Right renal cortex interstitium (tissue), 3 donors: Measurements from ENCODE around the gene BEND7. TPM values are rescaled to one million over a fixed set of nuclear protein-coding genes. Genes with fewer than 3 reads are reported as not detected.
A peak's percentile ranks its signal among the peaks of the same experiment; 100 is the strongest.
"Not testable (repeated sequence)": the region's sequence is repeated elsewhere in the genome, so short reads cannot be mapped to it uniquely, and the experiment has no call there.

ENCODE experiments used
- DNase-seq, 3 donors: peaks; one replicate each; pipeline ENCODE4 v3.0.0-alpha.2; 2013; ENCODE audit warnings: low read depth in 3 of 3, low spot score in 2 of 3
- polyA plus RNA-seq, 3 donors: library from polyadenylated mRNA; unstranded; fragments of 120-200 nt; gene quantifications; one replicate each; pipeline ENCODE4 v1.2.1, GENCODE V29; 2013; ENCODE audit not compliant: insufficient read length in 3 of 3

The BEND7 gene
- polyA plus RNA-seq, 3 donors = 29.7 to 32.9 (median 30.8) TPM

GRCh38 chr10:13483951-13484350 lies 44.9 kb downstream of the BEND7 start:
- no peak for DNase-seq

DNA sequence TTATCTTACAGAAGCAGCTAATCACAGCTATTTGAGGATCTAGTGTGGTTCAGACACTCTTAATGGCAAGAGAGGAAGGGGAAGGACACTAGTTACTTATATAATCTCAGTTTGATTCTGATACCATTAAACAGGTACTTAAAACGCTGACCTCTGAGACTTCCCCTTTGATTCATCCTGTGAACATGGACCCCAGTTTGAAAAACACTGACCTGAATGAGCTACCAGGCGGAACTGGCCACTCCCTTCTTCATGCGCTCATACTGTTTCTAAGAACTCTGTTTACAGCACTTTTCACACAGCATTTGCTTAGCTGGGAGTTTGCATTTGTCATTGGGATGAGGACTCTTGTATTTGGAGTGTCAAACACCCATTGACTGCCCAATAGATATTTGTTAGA lies 45.7 kb downstream of the BEND7 start:
- DNase-seq = no peak

DNA sequence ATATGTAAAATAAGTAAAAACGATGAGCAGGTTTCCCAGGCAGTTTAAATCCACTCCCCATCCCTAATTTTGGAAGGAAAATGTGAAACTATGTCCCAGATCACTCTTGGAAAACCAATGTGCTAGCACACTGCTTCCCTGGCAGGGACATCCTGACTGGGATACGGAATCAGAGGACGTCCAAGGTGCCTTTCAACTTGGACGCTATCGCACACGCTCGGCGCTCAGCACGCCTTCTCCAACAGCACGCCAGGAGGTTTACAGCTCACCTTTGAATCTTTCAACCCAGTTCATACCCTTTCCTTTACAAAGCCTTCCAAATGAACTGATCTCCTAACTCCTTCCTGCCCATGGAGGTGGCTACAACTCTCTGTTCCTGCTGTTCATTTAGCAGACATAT lies 47.1 kb downstream of the BEND7 start:
- DNase-seq = no peak

GRCh38 chr10:13475124-13475523 lies 53.7 kb downstream of the BEND7 start:
- no peak for DNase-seq

GRCh38 chr10:13473986-13474385 lies 54.8 kb downstream of the BEND7 start:
- DNase-seq = no peak

- DNase-seq = no peak
Measured at GRCh38 chr10:13472359-13472758, 56.5 kb downstream of the BEND7 start.

GRCh38 chr10:13470270-13470669 lies 58.5 kb downstream of the BEND7 start:
- DNase-seq = no peak

- no peak for DNase-seq
Measured at GRCh38 chr10:13462551-13462950, 66.3 kb downstream of the BEND7 start.

DNA sequence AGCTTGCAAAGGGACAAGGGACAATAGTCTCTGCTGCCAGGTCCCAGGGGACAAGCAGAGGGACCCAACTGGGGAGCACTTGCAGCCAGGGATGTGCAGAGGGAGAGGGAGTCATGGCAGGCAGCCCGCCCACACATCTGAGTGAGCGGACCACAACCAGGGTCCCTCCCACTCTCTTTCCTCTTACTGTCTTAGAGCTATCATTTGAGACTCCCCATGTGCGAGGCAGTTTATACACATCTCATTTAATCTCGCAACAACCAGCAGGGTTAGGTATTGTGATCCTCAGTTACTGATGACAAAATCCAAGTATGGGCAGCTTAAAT lies 70.2 kb downstream of the BEND7 start:
- no peak for DNase-seq

- DNase-seq = no peak
Measured at GRCh38 chr10:13457958-13458686, 70.7 kb downstream of the BEND7 start.

GRCh38 chr10:13453896-13454295 lies 74.9 kb downstream of the BEND7 start:
- DNase-seq = no peak

GRCh38 chr10:13450069-13450468 lies 78.7 kb downstream of the BEND7 start:
- no peak for DNase-seq

GRCh38 chr10:13449296-13449695 lies 79.5 kb downstream of the BEND7 start:
- DNase-seq = no peak

GRCh38 chr10:13448216-13448615 lies 80.6 kb downstream of the BEND7 start:
- no peak for DNase-seq

DNA sequence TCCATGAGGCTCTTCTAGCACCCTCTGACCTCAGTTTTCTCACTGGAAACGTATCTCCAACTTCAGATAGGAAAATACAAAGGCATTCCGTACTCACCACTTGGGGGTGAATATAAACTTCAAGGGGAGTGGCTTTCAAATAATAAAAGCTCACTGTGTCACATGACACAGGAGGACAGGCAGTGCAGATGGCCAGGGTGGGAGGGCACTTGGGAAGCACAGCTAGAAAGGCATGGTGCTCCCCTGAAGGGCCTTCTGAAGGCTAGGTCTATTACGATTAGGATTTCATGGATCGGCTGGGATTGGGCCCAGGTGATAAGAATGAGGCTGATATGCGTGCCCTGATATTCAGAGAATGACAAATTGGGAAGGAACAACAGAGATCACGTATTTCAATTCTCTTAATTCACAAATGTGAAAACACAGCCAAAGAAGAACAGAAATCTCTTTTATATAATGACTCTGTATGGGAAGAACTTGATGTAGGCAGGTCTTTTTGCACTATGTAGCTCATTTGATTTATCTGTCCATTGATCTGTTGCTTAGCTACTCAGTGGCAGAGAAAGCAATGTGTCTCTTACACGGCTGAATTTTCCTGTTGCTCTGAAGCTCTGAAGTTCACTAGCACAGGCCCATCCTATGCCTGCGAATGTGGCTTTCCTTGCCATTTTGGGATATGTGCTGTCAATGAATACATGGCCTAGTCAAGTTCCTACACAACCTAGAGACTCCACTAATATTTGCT lies 83.0 kb downstream of the BEND7 start:
- no peak for DNase-seq

- DNase-seq = no peak
Measured at GRCh38 chr10:13441476-13441875, 87.3 kb downstream of the BEND7 start.

GRCh38 chr10:13440185-13441061 lies 88.4 kb downstream of the BEND7 start:
- DNase-seq = peak in 2 of 3 donors; percentile 20 to 39

GRCh38 chr10:13439313-13440184 lies 89.3 kb downstream of the BEND7 start:
- DNase-seq = no peak

- DNase-seq = no peak
Measured at GRCh38 chr10:13437026-13437555, 91.7 kb downstream of the BEND7 start.

DNA sequence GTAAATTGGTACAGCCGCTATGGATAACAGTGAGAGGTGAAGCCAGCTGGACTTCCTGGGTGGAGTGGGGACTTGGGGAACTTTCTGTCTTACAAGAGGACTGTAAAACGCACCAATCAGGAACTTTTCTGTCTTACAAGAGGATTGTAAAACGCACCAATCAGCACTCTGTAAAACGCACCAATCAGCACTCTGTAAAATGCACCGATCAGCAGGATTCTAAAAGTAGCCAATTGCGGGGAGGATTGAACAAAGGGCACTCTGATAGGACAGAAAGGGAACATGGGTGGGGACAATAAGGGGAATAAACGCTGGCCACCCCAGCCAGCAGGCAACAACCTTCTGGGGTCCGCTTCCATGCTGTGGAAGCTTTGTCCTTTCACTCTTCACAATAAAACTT lies 100.9 kb downstream of the BEND7 start:
- not testable (repeated sequence) for DNase-seq
